Coronary artery (tissue), 2 donors: Measurements from ENCODE around the gene ZMIZ1.

Experiments used
- DNase-seq: peaks from one replicate; pipeline ENCODE4 v3.0.0-alpha.2; 2017; ENCODE audit warnings: low spot score
- H3K27ac ChIP-seq, 2 donors: fragments of 200-600 bp; sonication (generic); one replicate each; pipeline ENCODE4 v1.5.1; 2016 to 2019
- H3K4me3 ChIP-seq: fragments of 200-600 bp; sonication (generic); 2 replicates; pipeline ENCODE4 v1.5.1; 2016; ENCODE audit warnings: mild to moderate bottlenecking, moderate library complexity
- TF ChIP-seq, protein P1 (sequence below): fragments of 200-600 bp; sonication (generic); IDR thresholded peaks from one replicate; pipeline ENCODE4 v1.5.1; 2019; ENCODE audit warnings: antibody characterized with exemption

ZMIZ1 gene

GRCh38 chr10:79324032-79324695 lies 255.4 kb downstream of the ZMIZ1 start:
- Histone ChIP-seq H3K27ac (no peak overlapping the region), H3K4me3 (no peak overlapping the region)
- TF ChIP-seq, protein P1, sequence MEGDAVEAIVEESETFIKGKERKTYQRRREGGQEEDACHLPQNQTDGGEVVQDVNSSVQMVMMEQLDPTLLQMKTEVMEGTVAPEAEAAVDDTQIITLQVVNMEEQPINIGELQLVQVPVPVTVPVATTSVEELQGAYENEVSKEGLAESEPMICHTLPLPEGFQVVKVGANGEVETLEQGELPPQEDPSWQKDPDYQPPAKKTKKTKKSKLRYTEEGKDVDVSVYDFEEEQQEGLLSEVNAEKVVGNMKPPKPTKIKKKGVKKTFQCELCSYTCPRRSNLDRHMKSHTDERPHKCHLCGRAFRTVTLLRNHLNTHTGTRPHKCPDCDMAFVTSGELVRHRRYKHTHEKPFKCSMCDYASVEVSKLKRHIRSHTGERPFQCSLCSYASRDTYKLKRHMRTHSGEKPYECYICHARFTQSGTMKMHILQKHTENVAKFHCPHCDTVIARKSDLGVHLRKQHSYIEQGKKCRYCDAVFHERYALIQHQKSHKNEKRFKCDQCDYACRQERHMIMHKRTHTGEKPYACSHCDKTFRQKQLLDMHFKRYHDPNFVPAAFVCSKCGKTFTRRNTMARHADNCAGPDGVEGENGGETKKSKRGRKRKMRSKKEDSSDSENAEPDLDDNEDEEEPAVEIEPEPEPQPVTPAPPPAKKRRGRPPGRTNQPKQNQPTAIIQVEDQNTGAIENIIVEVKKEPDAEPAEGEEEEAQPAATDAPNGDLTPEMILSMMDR, result no peak
- no peak for DNase-seq

DNA sequence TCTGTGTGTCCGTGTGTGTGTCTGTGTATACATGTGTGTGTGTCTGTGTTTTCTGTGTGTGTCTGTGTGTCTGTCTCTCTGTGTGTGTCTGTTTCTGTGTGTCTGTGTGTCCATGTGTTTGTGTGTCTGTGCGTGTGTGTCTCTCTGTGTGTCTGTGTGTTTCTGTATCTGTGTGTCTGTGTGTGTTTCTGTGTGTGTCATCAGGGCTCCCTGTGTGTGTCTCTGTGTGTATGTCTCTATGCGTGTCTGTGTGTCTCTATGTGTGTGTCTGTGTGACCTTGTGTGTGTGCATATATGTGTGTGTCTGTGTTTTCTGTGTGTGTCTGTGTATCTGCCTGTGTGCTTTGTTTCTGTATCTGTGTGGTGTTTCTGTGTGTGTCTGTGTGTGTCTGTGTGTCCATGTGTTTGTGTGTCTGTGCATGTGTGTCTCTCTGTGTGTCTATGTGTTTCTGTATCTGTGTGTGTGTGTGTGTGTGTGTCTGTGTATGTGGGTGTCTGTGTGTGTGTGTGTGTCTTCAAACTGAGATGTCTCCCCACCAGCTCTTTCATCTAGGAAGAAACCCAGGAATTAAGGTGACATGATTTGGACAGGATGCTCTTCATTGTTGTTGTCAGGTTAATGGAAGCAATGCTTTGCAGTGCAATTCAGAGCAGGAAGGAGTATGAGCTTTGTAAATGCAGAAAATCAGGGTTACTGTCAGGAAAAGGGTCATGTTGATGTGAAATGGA lies 257.8 kb downstream of the ZMIZ1 start:
- TF ChIP-seq, protein P1, result no peak

DNA sequence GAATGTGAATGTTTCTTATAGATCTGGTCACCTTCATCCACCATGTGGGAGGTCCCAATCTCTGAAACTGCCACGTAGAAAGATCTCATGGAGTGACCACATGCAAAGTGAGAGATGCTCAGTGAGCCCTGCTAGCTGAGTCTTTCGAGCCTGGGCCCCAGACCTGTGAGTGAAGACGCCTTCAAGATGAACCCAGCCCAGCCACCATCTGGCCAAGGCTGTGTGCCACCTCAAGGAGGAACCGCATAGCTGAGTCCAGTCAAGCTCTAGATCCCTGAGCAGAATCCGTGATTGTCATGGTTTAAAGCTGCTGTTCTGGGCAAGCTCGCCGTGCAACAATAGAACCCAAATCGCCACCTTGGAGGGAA lies 258.3 kb downstream of the ZMIZ1 start:
- no peak overlapping the region for H3K27ac ChIP-seq
- DNase-seq, result no peak
- TF ChIP-seq, protein P1, result no peak
- no peak overlapping the region for H3K4me3 ChIP-seq

More for the DNA sequence above, 257.8 kb downstream of the ZMIZ1 start:
- H3K4me3 ChIP-seq, result no peak overlapping the region
- no peak for DNase-seq
- no peak overlapping the region for H3K27ac ChIP-seq

DNA sequence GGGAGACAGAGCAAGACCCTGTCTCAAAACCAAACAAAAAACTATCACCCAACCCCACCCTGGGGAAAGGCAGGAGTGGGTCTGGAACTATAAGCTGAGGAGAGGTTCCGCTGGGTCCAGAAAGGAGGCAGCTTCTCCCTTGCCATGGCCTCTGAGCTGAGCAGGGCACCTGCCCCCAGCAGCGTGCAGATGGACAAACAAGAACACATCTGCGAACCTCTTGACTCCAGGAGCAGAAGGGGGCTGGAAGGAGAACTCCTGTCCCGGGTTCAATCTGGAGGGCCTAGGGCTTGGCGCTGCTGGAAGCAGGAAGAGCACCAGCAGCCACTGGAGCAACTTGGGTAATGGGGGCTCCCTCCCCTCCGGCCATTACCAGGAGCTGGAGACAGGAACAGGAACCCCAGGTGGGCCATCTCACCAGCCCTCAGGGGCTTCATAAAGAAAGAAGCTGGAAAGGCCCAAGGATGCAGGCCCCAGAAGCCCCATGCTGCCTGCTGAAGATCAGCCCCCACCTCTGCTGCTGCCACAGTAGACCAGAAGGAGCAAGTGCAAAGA lies 259.5 kb downstream of the ZMIZ1 start:
- TF ChIP-seq, protein P1, result no peak
- Histone ChIP-seq H3K27ac (no peak overlapping the region), H3K4me3 (no peak overlapping the region)
- DNase-seq, result no peak

DNA sequence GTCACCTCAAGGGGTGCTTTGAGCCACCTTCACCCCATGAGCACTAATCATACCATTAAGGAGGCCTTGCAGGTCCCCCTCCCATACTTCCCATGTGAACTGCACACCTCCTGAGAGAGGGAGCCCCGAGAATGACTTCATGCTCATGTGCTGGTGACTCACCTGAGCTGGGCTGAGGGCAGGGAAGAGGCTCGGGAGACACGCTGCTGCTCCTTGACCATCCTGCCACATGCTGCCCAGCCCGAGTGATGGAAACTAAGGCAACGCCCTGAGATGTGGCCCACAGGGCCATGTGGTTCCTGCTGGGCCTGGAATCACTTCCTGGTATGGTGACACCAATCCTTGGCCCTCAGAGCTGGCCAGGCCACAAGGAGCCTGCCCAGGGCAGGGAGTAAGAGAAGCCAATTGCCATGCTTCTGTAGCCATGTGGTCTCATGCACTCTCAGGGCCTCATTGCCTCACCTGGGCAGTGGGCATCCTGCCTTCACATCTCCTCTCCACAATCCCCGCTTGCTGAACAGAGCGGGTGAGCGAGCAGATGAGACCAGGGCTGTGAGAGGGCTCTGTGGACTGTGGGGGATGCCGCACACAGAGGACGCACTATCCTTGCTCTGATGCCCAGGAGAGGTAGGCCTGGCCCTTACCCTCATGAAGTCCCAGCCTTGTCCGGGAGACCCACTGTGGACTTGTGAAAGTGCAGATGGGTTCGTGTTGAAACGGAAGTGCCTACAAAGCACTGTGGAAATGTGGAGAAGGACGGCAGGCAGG lies 260.2 kb downstream of the ZMIZ1 start:
- H3K4me3 ChIP-seq, result no peak overlapping the region
- TF ChIP-seq, protein P1, result no peak
- H3K27ac ChIP-seq, result no peak overlapping the region
- DNase-seq, result no peak

- Histone ChIP-seq H3K27ac (no peak overlapping the region), H3K4me3 (no peak overlapping the region)
- DNase-seq, result no peak
- TF ChIP-seq, protein P1, result no peak
Observed at GRCh38 chr10:79329529-79329928, 260.8 kb downstream of the ZMIZ1 start.
